Glutamatergic neuron (in vitro differentiated cells): ENCODE measurements around the gene PPIF. TPM values are rescaled to one million over a fixed set of nuclear protein-coding genes. Genes with fewer than 3 reads are reported as not detected.

Source experiments
- DNase-seq: peaks from one replicate; pipeline ENCODE4 v3.0.0; 2022
- H3K27ac Mint-ChIP-seq: one replicate; pipeline ENCODE4 v1.8.0; 2020; ENCODE audit warnings: mild to moderate bottlenecking, mixed read lengths, inconsistent platforms; ENCODE audit not compliant: unreplicated experiment
- H3K27me3 Mint-ChIP-seq: one replicate; pipeline ENCODE4 v1.8.0; 2020; ENCODE audit warnings: mild to moderate bottlenecking, moderate library complexity, mixed read lengths, inconsistent platforms; ENCODE audit not compliant: unreplicated experiment
- H3K36me3 Mint-ChIP-seq: one replicate; pipeline ENCODE4 v1.8.0; 2020; ENCODE audit warnings: mild to moderate bottlenecking, mixed read lengths, inconsistent platforms; ENCODE audit not compliant: unreplicated experiment
- H3K4me1 Mint-ChIP-seq: one replicate; pipeline ENCODE4 v1.8.0; 2020; ENCODE audit warnings: mild to moderate bottlenecking, low read depth, mixed read lengths, inconsistent platforms; ENCODE audit not compliant: unreplicated experiment
- H3K4me3 Mint-ChIP-seq: one replicate; pipeline ENCODE4 v1.8.0; 2020; ENCODE audit warnings: mild to moderate bottlenecking, mixed read lengths, inconsistent platforms; ENCODE audit not compliant: unreplicated experiment
- H3K9me3 Mint-ChIP-seq: one replicate; pipeline ENCODE4 v1.8.0; 2020; ENCODE audit warnings: mild to moderate bottlenecking, moderate library complexity, mixed read lengths, inconsistent platforms; ENCODE audit not compliant: unreplicated experiment
- total RNA-seq: library from RNA; stranded (reverse); fragmentation: NEBNext Ultra II Directional; extraction: Animal tissue kit (Norgen Biotek cat#: 25700); gene quantifications from one replicate; pipeline ENCODE4 v1.2.1, GENCODE V29; 2021; ENCODE audit not compliant: unreplicated experiment
- TF ChIP-seq, protein P1 (sequence below): fragments of 200-600 bp; sonication (generic); IDR thresholded peaks from one replicate; pipeline ENCODE4 v1.5.0; 2021; ENCODE audit not compliant: partially characterized antibody, unreplicated experiment

Gene PPIF
- total RNA-seq, 1 donor from 2014 or later, result 24.2 TPM

DNA sequence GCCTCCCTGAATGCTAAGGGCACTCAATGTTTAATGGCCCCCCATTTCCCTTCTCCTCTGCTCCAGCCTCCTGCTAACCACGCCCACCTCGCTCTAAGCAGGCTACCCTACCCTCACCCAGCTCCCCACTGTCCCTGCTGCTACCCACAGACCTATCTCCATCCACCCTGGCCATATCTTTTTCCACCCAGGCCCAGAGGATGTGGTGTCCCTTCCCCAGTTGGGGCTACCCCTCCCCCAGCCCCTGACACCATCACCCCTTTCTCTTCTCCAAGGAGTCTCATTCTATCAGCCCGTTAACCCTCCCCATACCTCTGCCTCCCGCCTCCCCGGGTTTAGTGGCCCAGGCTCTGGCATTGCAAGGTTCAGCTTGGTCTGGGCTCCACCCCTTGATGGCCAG, 28.9 kb upstream of the PPIF start:
- Mint-ChIP-seq H3K4me1 (peaks cover 37% of the 10 kb centered on the region), H3K27me3 (peaks cover 29% of the 10 kb centered on the region), H3K4me3 (no peak overlapping the region), H3K27ac (no peak overlapping the region), H3K9me3 (peaks cover 29% of the 10 kb centered on the region), H3K36me3 (peaks cover 15% of the 10 kb centered on the region)
- TF ChIP-seq, protein P1, sequence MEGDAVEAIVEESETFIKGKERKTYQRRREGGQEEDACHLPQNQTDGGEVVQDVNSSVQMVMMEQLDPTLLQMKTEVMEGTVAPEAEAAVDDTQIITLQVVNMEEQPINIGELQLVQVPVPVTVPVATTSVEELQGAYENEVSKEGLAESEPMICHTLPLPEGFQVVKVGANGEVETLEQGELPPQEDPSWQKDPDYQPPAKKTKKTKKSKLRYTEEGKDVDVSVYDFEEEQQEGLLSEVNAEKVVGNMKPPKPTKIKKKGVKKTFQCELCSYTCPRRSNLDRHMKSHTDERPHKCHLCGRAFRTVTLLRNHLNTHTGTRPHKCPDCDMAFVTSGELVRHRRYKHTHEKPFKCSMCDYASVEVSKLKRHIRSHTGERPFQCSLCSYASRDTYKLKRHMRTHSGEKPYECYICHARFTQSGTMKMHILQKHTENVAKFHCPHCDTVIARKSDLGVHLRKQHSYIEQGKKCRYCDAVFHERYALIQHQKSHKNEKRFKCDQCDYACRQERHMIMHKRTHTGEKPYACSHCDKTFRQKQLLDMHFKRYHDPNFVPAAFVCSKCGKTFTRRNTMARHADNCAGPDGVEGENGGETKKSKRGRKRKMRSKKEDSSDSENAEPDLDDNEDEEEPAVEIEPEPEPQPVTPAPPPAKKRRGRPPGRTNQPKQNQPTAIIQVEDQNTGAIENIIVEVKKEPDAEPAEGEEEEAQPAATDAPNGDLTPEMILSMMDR, result no peak
- no peak for DNase-seq

GRCh38 chr10:79319115-79319771, 28.0 kb upstream of the PPIF start:
- H3K9me3 Mint-ChIP-seq, result peaks cover 21% of the 10 kb centered on the region
- no peak overlapping the region for H3K27ac Mint-ChIP-seq
- no peak for DNase-seq
- peaks cover 12% of the 10 kb centered on the region for H3K36me3 Mint-ChIP-seq
- peaks cover 23% of the 10 kb centered on the region for H3K27me3 Mint-ChIP-seq
- H3K4me1 Mint-ChIP-seq, result peaks cover 33% of the 10 kb centered on the region
- TF ChIP-seq, protein P1, result no peak
- no peak overlapping the region for H3K4me3 Mint-ChIP-seq

- Mint-ChIP-seq H3K36me3 (peaks cover 10% of the 10 kb centered on the region), H3K27me3 (peaks cover 21% of the 10 kb centered on the region), H3K9me3 (peaks cover 16% of the 10 kb centered on the region), H3K27ac (no peak overlapping the region), H3K4me1 (peaks cover 29% of the 10 kb centered on the region), H3K4me3 (no peak overlapping the region)
- no peak for DNase-seq
- TF ChIP-seq, protein P1, result no peak
Observed at GRCh38 chr10:79320316-79320715, 27.0 kb upstream of the PPIF start.

DNA sequence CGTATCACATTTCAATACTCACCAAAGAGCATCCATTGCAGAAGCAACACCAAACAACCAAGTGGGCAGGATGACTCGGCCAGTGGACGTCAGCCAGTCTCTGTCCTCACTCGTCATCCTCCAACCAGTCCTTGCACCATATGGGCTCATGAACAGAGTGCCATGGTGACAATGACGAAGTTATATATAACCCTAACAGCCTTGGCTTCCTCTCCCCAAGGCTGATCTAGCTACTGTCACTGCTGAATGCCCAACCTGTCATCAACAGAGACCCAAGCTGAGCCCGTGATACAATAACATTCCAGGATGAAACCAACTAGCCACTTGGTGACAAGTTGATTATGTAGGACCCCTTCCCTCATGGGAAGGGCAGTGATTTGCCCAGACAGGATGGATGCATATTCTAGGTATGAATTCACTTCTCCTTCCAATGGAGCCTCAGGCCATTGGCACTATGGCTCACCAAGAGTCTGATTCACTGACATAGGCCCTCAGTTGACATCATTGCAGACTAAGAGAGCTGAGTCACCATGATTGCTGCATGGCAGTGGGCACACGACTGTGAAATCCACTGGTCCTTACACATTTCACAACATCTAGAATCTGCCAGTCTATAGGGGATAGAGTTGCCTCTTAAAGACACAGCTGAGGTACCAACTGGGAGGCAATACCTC, 26.3 kb upstream of the PPIF start:
- Mint-ChIP-seq H3K27me3 (peaks cover 19% of the 10 kb centered on the region), H3K27ac (no peak overlapping the region), H3K4me1 (peaks cover 23% of the 10 kb centered on the region), H3K4me3 (no peak overlapping the region), H3K9me3 (peaks cover 12% of the 10 kb centered on the region), H3K36me3 (peaks cover 10% of the 10 kb centered on the region)
- TF ChIP-seq, protein P1, result no peak
- no peak for DNase-seq

DNA sequence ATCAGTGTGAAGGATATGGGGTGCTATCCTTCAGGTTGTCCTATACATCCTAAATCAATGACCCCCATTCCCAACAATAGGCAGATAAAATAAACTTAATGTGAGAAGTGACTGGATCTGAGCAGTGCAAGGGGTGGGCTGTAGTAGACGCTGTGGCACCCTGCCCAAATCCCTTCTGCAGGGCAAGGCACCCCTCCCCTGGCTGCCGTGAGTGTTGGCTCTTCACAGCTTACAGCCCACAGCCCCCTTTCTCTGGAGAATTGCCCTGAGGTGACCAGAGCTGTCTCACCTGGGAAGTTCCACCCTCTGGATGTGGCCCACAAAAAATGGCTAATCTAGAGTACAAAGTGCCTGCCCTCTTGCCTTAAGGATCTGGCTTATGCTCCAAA, 25.8 kb upstream of the PPIF start:
- peaks cover 19% of the 10 kb centered on the region for H3K27me3 Mint-ChIP-seq
- H3K4me1 Mint-ChIP-seq, result peaks cover 21% of the 10 kb centered on the region
- DNase-seq, result no peak
- H3K4me3 Mint-ChIP-seq, result no peak overlapping the region
- TF ChIP-seq, protein P1, result no peak
- H3K36me3 Mint-ChIP-seq, result peaks cover 10% of the 10 kb centered on the region
- H3K27ac Mint-ChIP-seq, result no peak overlapping the region
- H3K9me3 Mint-ChIP-seq, result peaks cover 12% of the 10 kb centered on the region
